ENCODE measurements around the gene HDLBP. TPM values are rescaled to one million over a fixed set of nuclear protein-coding genes. Genes with fewer than 3 reads are reported as not detected.

The HDLBP gene
- total and polyA plus RNA-seq, 2 experiments from 2014 or later = 230 to 306 TPM

GRCh38 chr2:241263061-241263460 lies 52.4 kb downstream of the HDLBP start (continued):
- TF ChIP-seq ETS1 (IDR thresholded peaks at IDR 0.05) (no peak), EZH2phosphoT487 (IDR thresholded peaks at IDR 0.05; ENCODE audit: unreplicated experiment) (no peak), ZNF331 (CRISPR knock-in tag; IDR thresholded peaks at IDR 0.05; ENCODE audit: low read depth) (no peak), CTCF (conservative IDR thresholded peaks at IDR 0.05; ENCODE audit: low read depth in 2 of 2) (no peak), NANOG (IDR thresholded peaks at IDR 0.05; ENCODE audit: borderline replicate concordance) (no peak), ZNF114 (CRISPR knock-in tag; IDR thresholded peaks at IDR 0.05) (no peak), EZH2 (IDR thresholded peaks at IDR 0.05; ENCODE audit: low read depth, unreplicated experiment) (no peak), POLR2AphosphoS5 (IDR thresholded peaks at IDR 0.05; ENCODE audit: low read depth) (no peak)

GRCh38 chr2:241261628-241262027 lies 53.8 kb downstream of the HDLBP start:
- H3K36me3 Mint-ChIP-seq (ENCODE audit: low read depth) = peaks cover 82% of the 10 kb centered on the region
- H3K4me3 Mint-ChIP-seq = no peak overlapping the region
- peaks cover 36% of the 10 kb centered on the region for H3K79me2 ChIP-seq (replicated peaks; ENCODE audit: insufficient read depth)
- no peaks in the 10 kb centered on the region for H3K9me2 ChIP-seq (ENCODE audit: insufficient read depth)
- H3K27me3 ChIP-seq (ENCODE audit: insufficient read depth) = no peaks in the 10 kb centered on the region
- no peak for ATAC-seq
- H3K27ac Mint-ChIP-seq = no peak overlapping the region
- H3K4me1 Mint-ChIP-seq = peaks cover 7% of the 10 kb centered on the region; the same call in 2 of the 3 replicates
- H3K36me3 ChIP-seq (ENCODE audit: insufficient read depth) = peaks cover 42% of the 10 kb centered on the region
- H4K20me1 ChIP-seq (replicated peaks; ENCODE audit: insufficient read depth) = peaks cover 35% of the 10 kb centered on the region
- H3K4me3 ChIP-seq = no peak overlapping the region
- DNase-seq (ENCODE audit: low spot score) = no peak
- H3F3A ChIP-seq (replicated peaks; ENCODE audit: low read depth) = no peaks in the 10 kb centered on the region
- no peak overlapping the region for H3K4me2 ChIP-seq
- no peaks in the 10 kb centered on the region for H3K9me3 Mint-ChIP-seq
- no peak overlapping the region for H3K27ac ChIP-seq (ENCODE audit: low read depth)
- H3K27me3 Mint-ChIP-seq (ENCODE audit: insufficient read depth, low read depth, poor library complexity) = peaks cover 5% of the 10 kb centered on the region
- no peaks in the 10 kb centered on the region for H3K4me1 ChIP-seq (ENCODE audit: insufficient read depth)
- no peak overlapping the region for H2AFZ ChIP-seq
- TF ChIP-seq EZH2phosphoT487 (IDR thresholded peaks at IDR 0.05; ENCODE audit: unreplicated experiment) = no peak
- no peak for TF ChIP-seq REST (IDR thresholded peaks at IDR 0.05; ENCODE audit: unreplicated experiment)
- no peak for TF ChIP-seq CTCF (conservative IDR thresholded peaks at IDR 0.05; ENCODE audit: low read depth in 2 of 2)
- no peak for TF ChIP-seq JUNB (IDR thresholded peaks at IDR 0.05; ENCODE audit: unreplicated experiment)
- no peak for TF ChIP-seq NANOG (IDR thresholded peaks at IDR 0.05; ENCODE audit: borderline replicate concordance)
- no peak for TF ChIP-seq ZNF114 (CRISPR knock-in tag; IDR thresholded peaks at IDR 0.05)
- TF ChIP-seq CREB1 (CRISPR knock-in tag; IDR thresholded peaks at IDR 0.05; ENCODE audit: low read depth) = no peak
- no peak for TF ChIP-seq POLR2AphosphoS5 (IDR thresholded peaks at IDR 0.05; ENCODE audit: low read depth)
- TF ChIP-seq ZNF331 (CRISPR knock-in tag; IDR thresholded peaks at IDR 0.05; ENCODE audit: low read depth) = no peak
- no peak for TF ChIP-seq STAT1 (IDR thresholded peaks at IDR 0.05; ENCODE audit: unreplicated experiment)
- no peak for TF ChIP-seq EZH2 (IDR thresholded peaks at IDR 0.05; ENCODE audit: low read depth, unreplicated experiment)
